ENCODE data around the gene KRT7.
"Not testable (repeated sequence)": the region's sequence is repeated elsewhere in the genome, so short reads cannot be mapped to it uniquely, and the experiment has no call there.

Gene KRT7

GRCh38 chr12:52243856-52244614 is 11.0 kb downstream of the KRT7 start:
- DNase-seq (ENCODE audit: low read depth, low spot score) = no peak

GRCh38 chr12:52244615-52244994 is 11.6 kb downstream of the KRT7 start:
- no peak for DNase-seq (ENCODE audit: low read depth, low spot score)

- DNase-seq (ENCODE audit: low read depth, low spot score) = no peak
These were observed 12.4 kb downstream of the KRT7 start for GRCh38 chr12:52245259-52245961.

DNA sequence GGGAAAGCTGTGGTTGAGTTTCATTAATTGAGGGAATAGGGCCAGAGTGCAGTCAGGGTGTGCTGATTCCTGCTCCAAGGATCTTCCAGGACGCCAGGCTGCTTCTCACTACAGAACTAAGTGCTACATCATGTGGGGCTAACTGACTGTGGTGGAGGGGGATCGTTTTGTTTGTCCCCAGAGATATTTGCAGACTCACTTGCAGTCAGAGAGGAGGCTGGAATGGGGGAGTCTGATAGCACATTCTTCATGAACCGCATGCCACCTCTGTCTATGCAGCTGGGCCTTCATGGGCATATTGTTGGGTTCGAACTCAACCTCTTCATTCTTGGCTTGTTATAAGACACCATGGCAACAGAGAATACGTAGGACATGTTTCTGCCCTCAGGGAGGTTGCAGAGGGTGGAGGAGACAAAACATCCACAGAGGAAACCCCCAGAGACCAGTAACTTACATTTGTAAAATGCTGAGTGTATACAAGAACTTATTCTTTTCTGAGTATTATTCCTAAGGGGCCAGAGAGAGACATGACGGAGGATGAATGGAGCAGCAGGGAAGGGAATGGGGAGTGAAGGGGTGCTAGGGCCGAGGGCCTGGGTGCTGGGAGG is 13.0 kb downstream of the KRT7 start:
- no peak for DNase-seq (ENCODE audit: low read depth, low spot score)

- DNase-seq (ENCODE audit: low read depth, low spot score) = no peak
These were observed 13.9 kb downstream of the KRT7 start for GRCh38 chr12:52246720-52247621.

GRCh38 chr12:52247622-52248540 is 14.8 kb downstream of the KRT7 start:
- DNase-seq (ENCODE audit: low read depth, low spot score) = no peak

- no peak for DNase-seq (ENCODE audit: low read depth, low spot score)
These were observed 15.8 kb downstream of the KRT7 start for GRCh38 chr12:52248541-52249461.

GRCh38 chr12:52249511-52250047 is 16.5 kb downstream of the KRT7 start:
- DNase-seq (ENCODE audit: low read depth, low spot score) = no peak

GRCh38 chr12:52250048-52250990 is 17.3 kb downstream of the KRT7 start:
- no peak for DNase-seq (ENCODE audit: low read depth, low spot score)

DNA sequence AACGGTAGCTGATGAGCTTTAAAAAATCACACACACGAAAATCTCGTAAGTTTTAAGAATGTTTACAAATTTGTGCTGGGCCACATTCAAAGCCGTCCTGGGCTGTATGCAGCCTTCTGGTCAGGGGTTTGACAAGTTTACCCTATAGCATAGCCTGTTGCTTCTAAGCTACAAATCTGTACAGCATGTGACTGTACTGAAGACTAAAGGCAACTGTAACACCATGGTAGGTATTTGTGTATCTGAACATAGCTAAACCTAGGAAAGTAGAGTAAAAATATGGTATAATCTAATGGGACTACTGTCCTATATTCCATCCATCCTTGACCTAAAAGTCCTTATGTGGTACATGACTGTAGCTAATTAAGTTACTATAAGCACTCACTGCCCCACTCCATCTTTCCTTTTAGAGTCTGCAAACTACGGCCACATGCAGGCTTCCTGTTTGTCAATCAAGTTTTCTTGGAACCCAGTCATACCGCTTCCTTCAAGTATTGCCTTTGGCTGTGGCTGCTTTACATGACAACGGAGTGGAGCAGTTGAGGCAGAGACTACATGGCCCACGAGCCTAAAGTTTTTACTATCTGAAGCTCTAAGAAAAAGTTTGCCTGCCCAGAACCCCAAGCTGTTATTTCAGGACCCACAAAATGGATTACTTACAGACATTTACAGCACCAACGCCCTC is 18.5 kb downstream of the KRT7 start:
- no peak for DNase-seq (ENCODE audit: low read depth, low spot score)

DNA sequence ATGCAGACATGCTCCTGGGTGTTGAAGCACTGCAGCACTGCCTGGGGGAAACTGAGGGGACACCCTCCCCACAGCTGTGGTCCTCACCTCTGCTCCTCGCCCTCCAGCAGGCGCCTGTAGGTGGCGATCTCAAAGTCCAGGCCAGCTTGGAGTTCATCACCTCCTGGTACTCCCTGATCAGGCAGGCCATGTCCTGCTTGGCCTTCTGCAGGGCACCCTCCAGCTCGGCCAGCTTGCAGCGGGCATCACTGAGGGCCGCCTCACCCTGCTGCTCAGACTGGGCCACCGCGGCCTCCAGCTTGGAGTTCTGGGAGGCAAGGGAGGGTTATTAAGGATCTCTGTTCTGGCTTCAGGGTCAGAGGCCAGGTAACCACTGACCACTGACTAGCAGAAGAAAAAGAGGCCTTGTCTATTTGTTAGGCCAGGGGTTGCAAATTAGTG is 19.2 kb downstream of the KRT7 start:
- not testable (repeated sequence) for DNase-seq (ENCODE audit: low read depth, low spot score)

DNA sequence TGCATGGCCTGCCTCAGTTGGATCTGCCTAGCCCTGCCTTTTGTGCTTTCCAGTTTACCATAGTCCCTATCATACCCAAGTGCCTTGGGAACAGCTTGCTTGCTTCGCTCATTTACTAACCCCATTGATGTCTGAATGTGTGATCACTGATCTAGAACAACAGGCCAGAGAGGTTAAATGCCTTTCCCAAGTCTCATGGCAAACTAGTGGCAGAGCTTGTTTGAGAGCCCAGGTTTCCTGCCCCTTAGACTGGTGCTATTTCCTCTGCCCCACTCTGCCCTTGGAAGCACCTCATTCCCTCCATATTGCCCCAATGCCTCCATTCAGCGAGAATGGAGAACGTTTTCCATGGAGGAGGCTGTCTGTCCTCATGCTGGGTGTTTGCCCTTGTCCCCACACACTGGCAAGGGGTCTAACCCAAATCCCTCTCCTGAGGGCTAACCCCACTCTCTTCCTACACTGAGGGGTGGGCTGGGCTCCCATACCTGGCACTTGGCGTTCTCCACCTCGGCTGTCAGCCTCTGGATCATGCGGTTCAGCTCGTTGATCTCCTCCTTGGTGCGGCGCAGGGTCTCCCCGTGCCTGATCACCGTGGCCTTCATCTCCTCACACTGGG is 19.8 kb downstream of the KRT7 start:
- DNase-seq (ENCODE audit: low read depth, low spot score) = no peak

DNA sequence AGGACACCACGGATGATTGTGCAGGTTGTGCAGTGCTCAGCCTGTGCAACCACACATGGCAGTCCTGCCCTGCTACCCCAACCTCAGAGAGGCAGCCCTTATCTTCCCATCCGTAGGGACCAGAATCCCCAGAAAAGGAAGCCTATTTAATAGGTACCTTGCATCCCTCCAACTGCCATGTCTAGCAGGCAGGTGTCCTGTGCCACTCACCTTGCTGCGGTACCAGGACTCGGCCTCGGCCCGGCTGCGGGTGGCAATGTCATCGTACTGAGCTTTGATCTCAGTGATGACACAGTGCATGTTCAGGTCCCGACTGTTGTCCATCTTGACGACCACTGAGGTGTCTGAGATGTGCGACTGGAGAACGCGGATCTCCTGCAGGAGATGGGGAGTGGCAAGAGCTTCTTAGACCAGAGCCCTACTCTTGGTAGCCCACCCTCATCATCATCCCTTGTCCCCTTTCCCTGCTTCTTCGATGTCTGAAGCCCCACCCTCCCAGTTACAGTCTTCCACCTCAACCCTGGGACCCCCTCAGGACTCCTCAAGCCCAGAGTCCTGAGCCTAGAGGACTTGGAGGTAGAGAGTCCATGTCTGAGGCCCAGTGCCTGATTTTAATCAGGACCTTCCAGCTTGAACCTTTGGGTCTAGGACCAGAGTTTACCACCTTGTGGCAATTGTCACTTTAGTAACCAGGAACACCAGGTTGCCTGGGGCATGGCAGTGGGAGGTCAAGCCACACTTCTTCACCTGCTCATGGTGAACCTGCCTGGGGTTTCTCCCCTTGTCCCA is 20.5 kb downstream of the KRT7 start:
- DNase-seq (ENCODE audit: low read depth, low spot score) = no peak

DNA sequence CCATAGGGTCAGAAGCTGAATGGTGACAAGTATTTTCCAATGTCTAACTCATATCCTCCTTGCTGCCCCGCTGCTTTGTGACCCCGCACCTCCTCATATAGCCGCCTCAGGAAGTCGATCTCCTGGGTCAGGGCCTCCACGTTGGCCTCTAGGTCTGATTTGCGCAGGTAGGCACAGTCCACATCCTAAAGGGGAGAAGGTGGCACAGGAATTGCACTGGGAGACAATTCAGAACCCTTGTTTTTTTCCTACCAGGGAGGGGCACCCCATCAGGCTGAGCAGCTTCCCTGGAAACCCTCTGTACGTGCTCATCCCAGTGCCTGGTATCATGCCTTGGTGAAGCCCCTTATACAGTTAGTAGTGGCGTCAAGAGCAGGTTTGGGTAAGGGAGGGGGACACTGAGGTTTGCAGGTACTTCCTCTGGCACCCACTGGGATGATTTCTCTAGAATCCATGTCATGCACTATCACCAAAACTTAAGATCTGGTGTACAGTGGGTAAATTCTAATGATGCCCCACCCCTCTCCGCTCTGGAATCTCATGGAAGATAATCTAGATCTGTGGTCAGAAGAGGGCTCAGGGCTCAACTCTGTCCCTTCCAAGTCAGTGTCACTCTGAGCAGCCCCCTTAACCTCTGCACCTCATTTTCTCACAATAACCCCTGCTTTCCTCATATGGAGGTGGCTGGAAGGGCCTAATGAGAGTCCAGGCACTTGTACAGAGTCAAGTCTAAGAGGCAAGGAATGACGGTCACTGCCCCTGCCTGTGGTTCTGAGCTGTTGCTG is 21.3 kb downstream of the KRT7 start:
- DNase-seq (ENCODE audit: low read depth, low spot score) = no peak

- DNase-seq (ENCODE audit: low read depth, low spot score) = no peak
These were observed 22.1 kb downstream of the KRT7 start for GRCh38 chr12:52254965-52255751.

All from activated CD4-positive, CD25-positive, alpha-beta regulatory T cell treated with anti-CD3 and anti-CD28 coated beads, Interleukin-2, amount 50 U/mL, for 16 hours (primary cell).